Activated CD4-positive, alpha-beta T cell treated with anti-CD3 and anti-CD28 coated beads, Interleukin-2, Interleukin-6, amounts not matched to agents 100 ng/mL and 50 ng/mL, durations not matched to agents 16 hours and 8 hours (primary cell): ENCODE results near the gene EFCAB9.

ENCODE experiments used
- DNase-seq: peaks from one replicate; pipeline ENCODE4 v3.0.0-alpha.2; 2020

Gene EFCAB9

DNA sequence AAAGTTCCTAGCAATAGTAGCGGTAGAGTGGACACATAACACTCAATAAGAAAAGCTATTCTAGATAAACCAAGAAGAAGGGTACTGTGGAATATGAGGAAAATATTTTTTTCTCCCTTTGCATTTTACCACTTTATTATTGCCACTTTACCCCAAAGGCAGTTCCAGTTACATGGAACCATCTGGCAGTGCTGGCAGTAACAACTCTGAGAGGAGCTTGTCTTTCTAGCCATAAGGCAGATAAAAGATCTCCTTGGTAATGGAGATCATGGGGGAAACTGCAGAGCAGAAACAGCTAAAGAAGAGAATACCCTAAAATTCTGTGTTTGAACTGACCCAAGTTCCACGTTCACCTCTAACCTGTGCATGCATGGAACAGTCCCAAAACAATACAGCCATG, 51.1 kb downstream of the EFCAB9 start:
- no peak for DNase-seq

GRCh38 chr5:172245703-172246125, 51.7 kb downstream of the EFCAB9 start:
- DNase-seq = no peak

- DNase-seq = no peak
These were observed 54.7 kb downstream of the EFCAB9 start for GRCh38 chr5:172248637-172249036.

DNA sequence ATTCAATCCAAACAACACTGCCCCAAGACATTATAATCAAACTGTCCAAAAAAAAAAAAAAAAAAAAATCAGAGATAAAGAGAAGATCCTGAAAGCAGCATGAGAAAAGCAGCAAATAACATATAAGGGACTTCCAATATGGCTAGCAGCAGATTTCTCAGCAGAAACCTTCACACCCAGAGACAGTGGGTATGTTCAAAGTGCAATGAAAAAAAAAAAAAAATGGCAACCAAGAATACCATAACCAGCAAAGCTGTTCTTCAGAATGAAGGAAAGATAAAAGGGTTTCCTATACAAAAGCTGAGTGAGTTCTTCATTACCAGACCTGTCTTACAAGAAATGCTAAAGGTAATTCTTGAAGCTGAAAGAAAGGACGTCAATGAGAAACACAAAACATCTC, 57.4 kb downstream of the EFCAB9 start:
- no peak for DNase-seq

GRCh38 chr5:172252501-172252900, 58.5 kb downstream of the EFCAB9 start:
- no peak for DNase-seq
